Measurements from ENCODE around the gene AGR2. TPM values are rescaled to one million over a fixed set of nuclear protein-coding genes. Genes with fewer than 3 reads are reported as not detected.

Gene AGR2
- total RNA-seq, 1 experiment from 2014 or later = not detected

DNA sequence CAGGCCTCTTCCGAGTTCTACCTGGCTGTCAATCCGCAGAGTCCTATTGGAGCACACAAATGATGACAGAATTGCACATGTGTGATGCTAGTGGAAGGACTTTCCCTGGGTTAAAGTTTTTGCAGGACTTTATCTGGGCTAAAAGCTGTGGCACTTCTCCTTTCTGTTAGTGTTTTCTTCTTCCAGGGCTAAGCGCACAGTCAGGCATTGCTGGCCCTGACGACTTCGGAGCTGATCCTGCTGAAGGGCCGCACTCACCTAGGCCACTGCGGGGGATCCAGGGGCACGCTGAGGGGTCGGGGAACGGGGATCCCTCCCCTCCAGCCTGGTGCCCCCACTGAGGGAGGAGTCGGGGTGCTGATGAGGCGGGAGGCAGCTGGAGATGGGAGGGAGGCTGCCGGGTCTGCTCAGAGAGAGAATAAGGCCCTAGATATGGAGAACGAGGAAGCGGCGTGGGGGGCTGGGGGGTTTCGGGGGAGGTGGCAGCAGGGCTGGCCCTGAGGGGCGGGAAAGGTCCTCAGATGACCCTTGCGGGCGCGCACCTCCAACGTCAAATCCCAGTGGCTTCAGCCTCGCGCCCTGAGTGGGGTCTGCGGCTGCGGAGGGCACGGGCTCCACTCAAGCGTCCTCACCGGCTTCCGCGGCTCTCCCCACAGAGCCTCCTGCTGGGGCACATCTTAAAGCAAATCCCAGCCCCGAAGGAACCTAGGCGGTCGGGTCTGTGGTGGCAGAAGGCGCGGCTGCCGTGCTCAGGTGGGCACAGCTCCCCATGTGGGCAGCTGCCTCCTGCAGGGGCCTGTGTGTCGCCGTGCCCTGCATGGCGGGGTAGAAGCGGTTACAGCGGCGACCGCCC, 46.0 kb upstream of the AGR2 start:
- POLR2A ChIA-PET (ENCODE audit: low non-redundant PET) = no interaction called here
- Histone ChIP-seq H3K9me3 (ENCODE audit: low read depth, low read length, poor library complexity, severe bottlenecking) (no peaks in the 10 kb centered on the region), H3K4me1 (ENCODE audit: insufficient read depth, low read length, poor library complexity, severe bottlenecking) (peaks cover 9% of the 10 kb centered on the region), H3K4me3 (ENCODE audit: low read depth, low read length, poor library complexity, severe bottlenecking) (no peak overlapping the region), H3K27me3 (replicated peaks; ENCODE audit: insufficient read depth, low read depth, low read length, poor library complexity) (no peaks in the 10 kb centered on the region), H3K27ac (ENCODE audit: low read depth, low read length, poor library complexity, severe bottlenecking) (no peak overlapping the region), H3K36me3 (ENCODE audit: insufficient read depth, low read length, poor library complexity, severe bottlenecking) (no peaks in the 10 kb centered on the region)
- CTCF ChIA-PET = no interaction called here
- no peak for DNase-seq (ENCODE audit: low spot score)
- TF ChIP-seq, protein P1, sequence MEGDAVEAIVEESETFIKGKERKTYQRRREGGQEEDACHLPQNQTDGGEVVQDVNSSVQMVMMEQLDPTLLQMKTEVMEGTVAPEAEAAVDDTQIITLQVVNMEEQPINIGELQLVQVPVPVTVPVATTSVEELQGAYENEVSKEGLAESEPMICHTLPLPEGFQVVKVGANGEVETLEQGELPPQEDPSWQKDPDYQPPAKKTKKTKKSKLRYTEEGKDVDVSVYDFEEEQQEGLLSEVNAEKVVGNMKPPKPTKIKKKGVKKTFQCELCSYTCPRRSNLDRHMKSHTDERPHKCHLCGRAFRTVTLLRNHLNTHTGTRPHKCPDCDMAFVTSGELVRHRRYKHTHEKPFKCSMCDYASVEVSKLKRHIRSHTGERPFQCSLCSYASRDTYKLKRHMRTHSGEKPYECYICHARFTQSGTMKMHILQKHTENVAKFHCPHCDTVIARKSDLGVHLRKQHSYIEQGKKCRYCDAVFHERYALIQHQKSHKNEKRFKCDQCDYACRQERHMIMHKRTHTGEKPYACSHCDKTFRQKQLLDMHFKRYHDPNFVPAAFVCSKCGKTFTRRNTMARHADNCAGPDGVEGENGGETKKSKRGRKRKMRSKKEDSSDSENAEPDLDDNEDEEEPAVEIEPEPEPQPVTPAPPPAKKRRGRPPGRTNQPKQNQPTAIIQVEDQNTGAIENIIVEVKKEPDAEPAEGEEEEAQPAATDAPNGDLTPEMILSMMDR (conservative IDR thresholded peaks at IDR 0.05; ENCODE audit: low read depth, low read length) = no peak
- TF ChIP-seq EZH2 (IDR thresholded peaks at IDR 0.05; ENCODE audit: borderline replicate concordance, low read depth, low read length, poor library complexity, severe bottlenecking) = no peak
- no TSS peak for BruUV-seq (replicated peaks)
- intact Hi-C loops (cut with micrococcal nuclease; ENCODE audit: unreplicated experiment) = no loop called here

- no peaks in the 10 kb centered on the region for H3K27me3 ChIP-seq (replicated peaks; ENCODE audit: insufficient read depth, low read depth, low read length, poor library complexity)
- TF ChIP-seq, protein P1 (conservative IDR thresholded peaks at IDR 0.05; ENCODE audit: low read depth, low read length) = no peak
- TF ChIP-seq EZH2 (IDR thresholded peaks at IDR 0.05; ENCODE audit: borderline replicate concordance, low read depth, low read length, poor library complexity, severe bottlenecking) = no peak
- intact Hi-C loops (cut with micrococcal nuclease; ENCODE audit: unreplicated experiment) = no loop called here
- no peak overlapping the region for H3K4me3 ChIP-seq (ENCODE audit: low read depth, low read length, poor library complexity, severe bottlenecking)
- ChIA-PET CTCF (interaction anchor here (0.6 kb wide), 1 partner anchor 139 kb away, joined by 4 read pairs; no protein-coding TSS in a partner anchor), POLR2A (ENCODE audit: low non-redundant PET) (no interaction called here)
- no peak overlapping the region for H3K27ac ChIP-seq (ENCODE audit: low read depth, low read length, poor library complexity, severe bottlenecking)
- no peaks in the 10 kb centered on the region for H3K36me3 ChIP-seq (ENCODE audit: insufficient read depth, low read length, poor library complexity, severe bottlenecking)
- H3K4me1 ChIP-seq (ENCODE audit: insufficient read depth, low read length, poor library complexity, severe bottlenecking) = peaks cover 9% of the 10 kb centered on the region
- BruUV-seq (replicated peaks) = no TSS peak
- no peaks in the 10 kb centered on the region for H3K9me3 ChIP-seq (ENCODE audit: low read depth, low read length, poor library complexity, severe bottlenecking)
- no peak for DNase-seq (ENCODE audit: low spot score)
Observed at GRCh38 chr7:16849296-16850148, 44.7 kb upstream of the AGR2 start.

GRCh38 chr7:16847381-16847860, 42.6 kb upstream of the AGR2 start:
- Histone ChIP-seq H3K4me3 (ENCODE audit: low read depth, low read length, poor library complexity, severe bottlenecking) (no peak overlapping the region), H3K4me1 (ENCODE audit: insufficient read depth, low read length, poor library complexity, severe bottlenecking) (peaks cover 9% of the 10 kb centered on the region), H3K27me3 (replicated peaks; ENCODE audit: insufficient read depth, low read depth, low read length, poor library complexity) (no peaks in the 10 kb centered on the region), H3K9me3 (ENCODE audit: low read depth, low read length, poor library complexity, severe bottlenecking) (no peaks in the 10 kb centered on the region), H3K27ac (ENCODE audit: low read depth, low read length, poor library complexity, severe bottlenecking) (no peak overlapping the region), H3K36me3 (ENCODE audit: insufficient read depth, low read length, poor library complexity, severe bottlenecking) (no peaks in the 10 kb centered on the region)
- BruUV-seq (replicated peaks) = no TSS peak
- intact Hi-C loops (cut with micrococcal nuclease; ENCODE audit: unreplicated experiment) = no loop called here
- CTCF ChIA-PET = no interaction called here
- no peak for TF ChIP-seq EZH2 (IDR thresholded peaks at IDR 0.05; ENCODE audit: borderline replicate concordance, low read depth, low read length, poor library complexity, severe bottlenecking)
- TF ChIP-seq, protein P1 (conservative IDR thresholded peaks at IDR 0.05; ENCODE audit: low read depth, low read length) = no peak
- POLR2A ChIA-PET (ENCODE audit: low non-redundant PET) = no interaction called here
- DNase-seq (ENCODE audit: low spot score) = no peak
